ENCODE measurements around the gene ECHDC1.

ECHDC1 gene

GRCh38 chr6:127243501-127243900, 99.9 kb downstream of the ECHDC1 start:
- no peaks in the 10 kb centered on the region for H3K27me3 ChIP-seq (ENCODE audit: insufficient read depth, low read length, poor library complexity, severe bottlenecking)
- no peak overlapping the region for H3K4me2 ChIP-seq (ENCODE audit: low read depth, low read length, poor library complexity, severe bottlenecking)
- H3K36me3 ChIP-seq (ENCODE audit: insufficient read depth, low read length), result no peaks in the 10 kb centered on the region
- no peak overlapping the region for H2AFZ ChIP-seq (ENCODE audit: low read length)
- H3K4me1 ChIP-seq (ENCODE audit: insufficient read depth, low read length, poor library complexity, severe bottlenecking), result no peaks in the 10 kb centered on the region
- no peaks in the 10 kb centered on the region for H3K9me3 ChIP-seq (ENCODE audit: insufficient read depth, low read depth, low read length)
- no peaks in the 10 kb centered on the region for H3K79me2 ChIP-seq (ENCODE audit: insufficient read depth, low read length)
- H3K9ac ChIP-seq (ENCODE audit: low read depth, low read length, poor library complexity, severe bottlenecking), result no peak overlapping the region
- H4K20me1 ChIP-seq (ENCODE audit: insufficient read depth, low read length, poor library complexity, severe bottlenecking), result no peaks in the 10 kb centered on the region
- H3K4me3 ChIP-seq (ENCODE audit: low read length, poor library complexity, severe bottlenecking), result no peak overlapping the region
- TF ChIP-seq CTCF (conservative IDR thresholded peaks at IDR 0.05; ENCODE audit: low read length) (no peak), EZH2phosphoT487 (IDR thresholded peaks at IDR 0.05; ENCODE audit: borderline replicate concordance) (no peak)
- no peaks in the 10 kb centered on the region for H3F3A ChIP-seq (ENCODE audit: low read depth)
- no peaks in the 10 kb centered on the region for H3K9me2 ChIP-seq (replicated peaks; ENCODE audit: low read depth, low read length)
